Prostate gland (tissue), 2 donors: ENCODE data around the gene PHTF2. TPM values are rescaled to one million over a fixed set of nuclear protein-coding genes. Genes with fewer than 3 reads are reported as not detected.
A peak's percentile ranks its signal among the peaks of the same experiment; 100 is the strongest.

Experiments
- DNase-seq: peaks from one replicate; pipeline ENCODE4 v3.0.0-alpha.2; 2019; ENCODE audit warnings: low spot score
- H3K27ac ChIP-seq, 2 donors: fragments of 200-600 bp; sonication (generic); 2 replicates each; pipeline ENCODE4 v1.5.1; 2017 to 2019
- H3K27me3 ChIP-seq: fragments of 200-600 bp; sonication (generic); replicated peaks from 2 replicates; pipeline ENCODE4 v1.5.1; 2019; ENCODE audit not compliant: insufficient read depth
- H3K36me3 ChIP-seq, 2 donors: fragments of 200-600 bp; sonication (generic); 1 replicate in 1 of 2; 2 replicates in 1 of 2; pipeline versions ENCODE4 v1.5.1 to v1.8.1; 2017 to 2019
- H3K4me1 ChIP-seq: fragments of 200-600 bp; sonication (generic); replicated peaks from 2 replicates; pipeline ENCODE4 v1.5.1; 2019
- H3K4me3 ChIP-seq, 2 donors: fragments of 200-600 bp; sonication (generic); 2 replicates each; pipeline ENCODE4 v1.5.1; 2017 to 2019
- H3K9me3 ChIP-seq: fragments of 200-600 bp; sonication (generic); 2 replicates; pipeline ENCODE4 v1.5.1; 2017
- CTCF ChIP-seq, 4 experiments: fragments of 200-600 bp in 2 of 4; fragments of 450-650 bp in 2 of 4; sonication (generic) in 2 of 4; IDR thresholded peaks; 1 replicate in 3 of 4; 2 replicates in 1 of 4; pipeline ENCODE4 v1.5.1; 2016 to 2019; ENCODE audit warnings: antibody characterized with exemption in 4 of 4, mild to moderate bottlenecking in 2 of 4, moderate library complexity in 2 of 4
- POLR2A ChIP-seq: fragments of 450-650 bp; IDR thresholded peaks from one replicate; pipeline ENCODE4 v1.6.1; 2016; ENCODE audit warnings: antibody characterized with exemption, mild to moderate bottlenecking
- POLR2AphosphoS5 ChIP-seq: sonication (generic); formaldehyde crosslinking; IDR thresholded peaks from one replicate; pipeline ENCODE4 v1.6.1; 2017; ENCODE audit warnings: antibody characterized with exemption
- WGBS: methylation state at CpG from one replicate; pipeline ENCODE4 v1.1.5; 2018; 5-methylcytosine and 5-hydroxymethylcytosine counted together
- intact Hi-C: fragments of 100-400 bp; cut with DNase I; formaldehyde crosslinking; loops from one replicate; pipeline ENCODE4 v1.14.2; 2022
- total RNA-seq, 2 donors: library from RNA; depleted of rRNA; stranded (reverse); fragments of >200 nt; gene quantifications; one replicate each; pipeline ENCODE4 v1.1.0, GENCODE V29; 2016

The PHTF2 gene
- total RNA-seq, 2 donors from 2014 or later: 7.7 to 17.3 TPM

- Histone ChIP-seq H3K36me3 (no peaks in the 10 kb centered on the region), H3K4me1 (peaks cover 10% of the 10 kb centered on the region), H3K9me3 (no peaks in the 10 kb centered on the region), H3K27me3 (no peaks in the 10 kb centered on the region), H3K4me3 (no peak overlapping the region), H3K27ac (no peak overlapping the region)
- intact Hi-C loops: no loop called here
- TF ChIP-seq CTCF (IDR thresholded peaks at IDR 0.05): no peak
- TF ChIP-seq POLR2AphosphoS5: no peak
- no peak for TF ChIP-seq POLR2A
- WGBS: 84% methylated on average over 2 of the region's 2 CpGs
- no peak for DNase-seq
Observed at GRCh38 chr7:77788327-77788902, 10.2 kb upstream of the PHTF2 start.

- peak overlapping the region; percentile 40 to 60 for H3K27ac ChIP-seq
- peak; percentile 34 for DNase-seq
- peaks cover 10% of the 10 kb centered on the region for H3K4me1 ChIP-seq
- no peak for TF ChIP-seq POLR2A
- peak; percentile 87 for TF ChIP-seq POLR2AphosphoS5
- H3K27me3 ChIP-seq: no peaks in the 10 kb centered on the region
- 26% methylated on average over 6 of the region's 6 CpGs for WGBS
- no peaks in the 10 kb centered on the region for H3K36me3 ChIP-seq
- H3K4me3 ChIP-seq: no peak overlapping the region
- no peaks in the 10 kb centered on the region for H3K9me3 ChIP-seq
- intact Hi-C loops: no loop called here
Observed at GRCh38 chr7:77791336-77791735, 7.2 kb upstream of the PHTF2 start.

GRCh38 chr7:77791956-77792355 lies 6.6 kb upstream of the PHTF2 start:
- no peaks in the 10 kb centered on the region for H3K27me3 ChIP-seq
- peak overlapping the region; percentile 40 to 60 for H3K27ac ChIP-seq
- no peaks in the 10 kb centered on the region for H3K36me3 ChIP-seq
- peak; percentile 23 for DNase-seq
- peaks cover 11% of the 10 kb centered on the region for H3K4me1 ChIP-seq
- no peaks in the 10 kb centered on the region for H3K9me3 ChIP-seq
- TF ChIP-seq POLR2AphosphoS5 (peak; percentile 36), CTCF (IDR thresholded peaks at IDR 0.05) (no peak)
- intact Hi-C loops: no loop called here
- no peak overlapping the region for H3K4me3 ChIP-seq
- 27% methylated on average over 2 of the region's 2 CpGs for WGBS

- intact Hi-C loops: no loop called here
- 85% methylated on average over 4 of the region's 4 CpGs for WGBS
- Histone ChIP-seq H3K27ac (peak overlapping the region in 1 of 2 donors; percentile 16), H3K9me3 (no peaks in the 10 kb centered on the region), H3K36me3 (no peaks in the 10 kb centered on the region), H3K4me1 (peaks cover 16% of the 10 kb centered on the region), H3K27me3 (no peaks in the 10 kb centered on the region), H3K4me3 (no peak overlapping the region)
- no peak for TF ChIP-seq POLR2AphosphoS5
- no peak for TF ChIP-seq POLR2A
- DNase-seq: no peak
Observed at GRCh38 chr7:77794000-77794399, 4.6 kb upstream of the PHTF2 start.

GRCh38 chr7:77796109-77796508 lies 2.5 kb upstream of the PHTF2 start:
- DNase-seq: no peak
- WGBS: 66% methylated on average over 3 of the region's 3 CpGs
- H3K36me3 ChIP-seq: no peaks in the 10 kb centered on the region
- H3K4me1 ChIP-seq: peaks cover 20% of the 10 kb centered on the region
- no peak overlapping the region for H3K27ac ChIP-seq
- no peaks in the 10 kb centered on the region for H3K27me3 ChIP-seq
- no peaks in the 10 kb centered on the region for H3K9me3 ChIP-seq
- intact Hi-C loops: loop anchor here (5.0 kb wide), 1 partner anchor 259 kb away; the partner anchor contains the start of gene PTPN12
- no peak for TF ChIP-seq CTCF (IDR thresholded peaks at IDR 0.05)
- TF ChIP-seq POLR2AphosphoS5: no peak
- TF ChIP-seq POLR2A: no peak
- H3K4me3 ChIP-seq: no peak overlapping the region

GRCh38 chr7:77796960-77797359 lies 1.6 kb upstream of the PHTF2 start:
- H3K27ac ChIP-seq: peak overlapping the region in 1 of 2 donors; percentile 83
- intact Hi-C loops: loop anchor here (5.0 kb wide), 1 partner anchor 260 kb away; the partner anchor contains the start of gene PTPN12
- no peak for DNase-seq
- H3K4me1 ChIP-seq: peaks cover 12% of the 10 kb centered on the region
- peak overlapping the region; percentile 84 to 88 for H3K4me3 ChIP-seq
- TF ChIP-seq POLR2AphosphoS5: no peak
- TF ChIP-seq POLR2A: no peak
- no peak for TF ChIP-seq CTCF (IDR thresholded peaks at IDR 0.05)
- H3K9me3 ChIP-seq: no peaks in the 10 kb centered on the region
- 42% methylated on average over 5 of the region's 5 CpGs for WGBS
- H3K36me3 ChIP-seq: no peaks in the 10 kb centered on the region
- no peaks in the 10 kb centered on the region for H3K27me3 ChIP-seq
